ENCODE data around the gene SENP1.
A peak's percentile ranks its signal among the peaks of the same experiment; 100 is the strongest.

Gene SENP1

GRCh38 chr12:48110691-48111311, 4.9 kb upstream of the SENP1 start:
- no peak for DNase-seq

- no peak for DNase-seq
Observed at GRCh38 chr12:48109424-48109823, 3.5 kb upstream of the SENP1 start.

GRCh38 chr12:48106681-48107613, 1.1 kb upstream of the SENP1 start:
- DNase-seq, result no peak

GRCh38 chr12:48105321-48105866, 485 bp downstream of the SENP1 start:
- peak in 1 of 2 experiments; percentile 8 for DNase-seq

GRCh38 chr12:48104531-48104930, 1.3 kb downstream of the SENP1 start:
- DNase-seq, result no peak

GRCh38 chr12:48092611-48093010, 13.3 kb downstream of the SENP1 start:
- no peak for DNase-seq

GRCh38 chr12:48086327-48086726, 19.6 kb downstream of the SENP1 start:
- DNase-seq, result no peak

GRCh38 chr12:48084841-48085460, 20.9 kb downstream of the SENP1 start:
- DNase-seq, result no peak

GRCh38 chr12:48084066-48084465, 21.8 kb downstream of the SENP1 start:
- no peak for DNase-seq

GRCh38 chr12:48080821-48081220, 25.1 kb downstream of the SENP1 start:
- no peak for DNase-seq

GRCh38 chr12:48080285-48080684, 25.6 kb downstream of the SENP1 start:
- DNase-seq, result no peak

GRCh38 chr12:48078901-48079300, 27.0 kb downstream of the SENP1 start:
- no peak for DNase-seq

GRCh38 chr12:48077111-48077510, 28.8 kb downstream of the SENP1 start:
- no peak for DNase-seq

GRCh38 chr12:48075832-48076231, 30.0 kb downstream of the SENP1 start:
- DNase-seq, result no peak

- no peak for DNase-seq
Observed at GRCh38 chr12:48074266-48074665, 31.6 kb downstream of the SENP1 start.

GRCh38 chr12:48072266-48072665, 33.6 kb downstream of the SENP1 start:
- DNase-seq, result no peak

- DNase-seq, result no peak
Observed at GRCh38 chr12:48071808-48072207, 34.1 kb downstream of the SENP1 start.

GRCh38 chr12:48070731-48071130, 35.1 kb downstream of the SENP1 start:
- DNase-seq, result no peak

GRCh38 chr12:48070033-48070432, 35.8 kb downstream of the SENP1 start:
- DNase-seq, result no peak

GRCh38 chr12:48069241-48069640, 36.6 kb downstream of the SENP1 start:
- no peak for DNase-seq

GRCh38 chr12:48068457-48068856, 37.4 kb downstream of the SENP1 start:
- DNase-seq, result no peak

GRCh38 chr12:48067250-48067938, 38.5 kb downstream of the SENP1 start:
- no peak for DNase-seq

GRCh38 chr12:48065041-48065440, 40.8 kb downstream of the SENP1 start:
- DNase-seq, result no peak
